Myocyte (in vitro differentiated cells): ENCODE data around the gene RPS19. TPM values are rescaled to one million over a fixed set of nuclear protein-coding genes. Genes with fewer than 3 reads are reported as not detected.
"Not testable (repeated sequence)": the region's sequence is repeated elsewhere in the genome, so short reads cannot be mapped to it uniquely, and the experiment has no call there.

Experiments used
- DNase-seq: peaks from one replicate; pipeline ENCODE4 v3.0.0-alpha.2; 2012; ENCODE audit warnings: low read depth
- microRNA-seq: library from miRNA; unstranded; fragments of <30 nt; microRNA quantifications from one replicate; pipeline ENCODE4, GENCODE V29; 2016
- total RNA-seq: library from RNA; depleted of rRNA; stranded (reverse); fragments of >200 nt; gene quantifications from 2 replicates; pipeline ENCODE4 v1.2.3, GENCODE V29; 2014

RPS19 gene
- total RNA-seq, 1 donor from 2014 or later = 368 TPM

- DNase-seq = no peak
These were observed 53.7 kb downstream of the RPS19 start for GRCh38 chr19:41913538-41914423.

- DNase-seq = not testable (repeated sequence)
These were observed 54.4 kb downstream of the RPS19 start for GRCh38 chr19:41914424-41914834.

- DNase-seq = no peak
These were observed 55.1 kb downstream of the RPS19 start for GRCh38 chr19:41915021-41915775.

GRCh38 chr19:41915776-41916414 is 55.8 kb downstream of the RPS19 start:
- no peak for DNase-seq

GRCh38 chr19:41917676-41918075 is 57.6 kb downstream of the RPS19 start:
- no peak for DNase-seq

- DNase-seq = no peak
These were observed 58.0 kb downstream of the RPS19 start for GRCh38 chr19:41918095-41918494.

- DNase-seq = no peak
These were observed 58.7 kb downstream of the RPS19 start for GRCh38 chr19:41918653-41919244.

- no peak for DNase-seq
These were observed 60.1 kb downstream of the RPS19 start for GRCh38 chr19:41919948-41920712.

- DNase-seq = no peak
These were observed 61.0 kb downstream of the RPS19 start for GRCh38 chr19:41920882-41921576.

GRCh38 chr19:41921577-41922576 is 61.8 kb downstream of the RPS19 start:
- DNase-seq = no peak

Small RNA genes within 50 kb of the gene (microRNA-seq; reads per million reads assigned to microRNA genes)
- not detected for gene MIR6797

Other genes starting within 250 kb of the RPS19 start
- gene CEACAM4, start 233.2 kb upstream of the RPS19 start, total RNA-seq = not detected in 2 replicates
- not detected in 2 replicates for gene CEACAM7, start 172.0 kb upstream of the RPS19 start, total RNA-seq
- gene CEACAM5, start 151.6 kb upstream of the RPS19 start, total RNA-seq = not detected in 2 replicates
- gene CEACAM6, start 104.7 kb upstream of the RPS19 start, total RNA-seq = not detected in 2 replicates
- gene CEACAM3, start 63.7 kb upstream of the RPS19 start, total RNA-seq = not detected in 2 replicates
- gene LYPD4, start 15.6 kb upstream of the RPS19 start, total RNA-seq = not detected in 2 replicates
- gene DMRTC2, start 15.2 kb upstream of the RPS19 start, total RNA-seq = not detected in 2 replicates
- 1.2 and 2.0 TPM in 2 replicates for gene CD79A, start 17.0 kb downstream of the RPS19 start, total RNA-seq
- 24.2 and 25.5 TPM in 2 replicates for gene ARHGEF1, start 22.9 kb downstream of the RPS19 start, total RNA-seq
- gene ERFL, start 68.2 kb downstream of the RPS19 start, total RNA-seq = not detected in 2 replicates
- 116 and 117 TPM in 2 replicates for gene RABAC1, start 99.1 kb downstream of the RPS19 start, total RNA-seq
- 0.26 and 0.56 TPM in 2 replicates for gene ATP1A3, start 134.0 kb downstream of the RPS19 start, total RNA-seq
- 0.13 TPM in 1 of 2 replicates, not detected in the other for gene GRIK5, start 210.0 kb downstream of the RPS19 start, total RNA-seq
- gene ZNF574, start 215.9 kb downstream of the RPS19 start, total RNA-seq = 18.6 and 20.1 TPM in 2 replicates